HEK293 (cell line): ENCODE measurements around the gene KCTD19.

Source experiments
- CTCF ChIA-PET: fragments of 350-600 bp; formaldehyde crosslinking; extraction: SDS; loops from one replicate; lab custom pipeline; 2021; ENCODE audit warnings: antibody characterized with exemption; lab: Yijun Ruan, JAX
- POLR2A ChIA-PET: fragments of 300-600 bp; formaldehyde crosslinking; extraction: SDS; loops from one replicate; lab custom pipeline; 2020; ENCODE audit warnings: antibody characterized with exemption, inconsistent platforms; lab: Yijun Ruan, JAX
- H3K27ac ChIP-seq: fragments of 200-500 bp; sonication (Bioruptor generic); 2 replicates; pipeline ENCODE4 v1.5.1; 2014; ENCODE audit warnings: low read depth, low read length, control low read depth, inconsistent platforms; ENCODE audit errors: extremely low read depth
- H3K36me3 ChIP-seq, 2 experiments: fragments of 200-500 bp in 1 of 2; sonication (Bioruptor generic) in 1 of 2; 1 replicate in 1 of 2; 2 replicates in 1 of 2; pipeline ENCODE4 v1.5.1; 2014 to 2017; ENCODE audit warnings: inconsistent platforms in 2 of 2, low read length in 2 of 2; ENCODE audit not compliant: control insufficient read depth in 2 of 2, insufficient read depth in 1 of 2
- H3K4me1 ChIP-seq: fragments of 200-500 bp; sonication (Bioruptor generic); 2 replicates; pipeline ENCODE4 v1.5.1; 2014; ENCODE audit warnings: mild to moderate bottlenecking, low read length, inconsistent platforms; ENCODE audit not compliant: control insufficient read depth, insufficient read depth
- H3K4me3 ChIP-seq: 2 replicates; pipeline ENCODE4 v1.5.1; 2011; ENCODE audit warnings: low read depth, mild to moderate bottlenecking, control low read depth, low read length, moderate library complexity
- H3K9me3 ChIP-seq: fragments of 200-500 bp; sonication (Bioruptor generic); 2 replicates; pipeline ENCODE4 v1.5.1; 2014; ENCODE audit warnings: low read depth, low read length, inconsistent platforms; ENCODE audit not compliant: control insufficient read depth, insufficient read depth
- EGR2 ChIP-seq: fragments of 450-650 bp; formaldehyde crosslinking; IDR thresholded peaks from 2 replicates; pipeline ENCODE4 v1.5.1; 2016; ENCODE audit warnings: low read depth, missing biosample characterization, missing genetic modification characterization
- HOXD13 ChIP-seq: sonication (generic); formaldehyde crosslinking; IDR thresholded peaks from 2 replicates; pipeline ENCODE4 v1.8.0; 2022; ENCODE audit warnings: missing genetic modification reagents, borderline replicate concordance
- SALL2 ChIP-seq: fragments of 450-650 bp; formaldehyde crosslinking; IDR thresholded peaks from 2 replicates; pipeline ENCODE4 v1.5.0; 2017; ENCODE audit warnings: missing biosample characterization, mild to moderate bottlenecking, missing genetic modification characterization, borderline replicate concordance
- WT1 ChIP-seq: fragments of 450-650 bp; formaldehyde crosslinking; IDR thresholded peaks from 2 replicates; pipeline ENCODE4 v1.5.1; 2016; ENCODE audit warnings: missing biosample characterization, missing genetic modification characterization
- YY2 ChIP-seq: fragments of 450-650 bp; formaldehyde crosslinking; IDR thresholded peaks from 2 replicates; pipeline ENCODE4 v1.5.1; 2016; ENCODE audit warnings: missing biosample characterization, missing genetic modification characterization
- ZNF121 ChIP-seq: fragments of 450-650 bp; formaldehyde crosslinking; IDR thresholded peaks from 2 replicates; pipeline ENCODE4 v1.5.1; 2016; ENCODE audit warnings: missing biosample characterization, missing genetic modification characterization
- ZNF274 ChIP-seq, 2 experiments: fragments of 200-500 bp in 1 of 2; fragments of 450-650 bp in 1 of 2; sonication (Bioruptor generic) in 1 of 2; formaldehyde crosslinking in 1 of 2; IDR thresholded peaks; 2 replicates each; pipeline versions ENCODE4 v1.5.1 to v1.6.1; 2014 to 2016; ENCODE audit warnings: borderline replicate concordance in 1 of 2, inconsistent platforms in 1 of 2, low read length in 1 of 2, missing biosample characterization in 1 of 2, missing genetic modification characterization in 1 of 2
- ZNF510 ChIP-seq: fragments of 450-650 bp; formaldehyde crosslinking; IDR thresholded peaks from 2 replicates; pipeline ENCODE4 v1.5.1; 2018; ENCODE audit warnings: mild to moderate bottlenecking, missing genetic modification characterization, missing biosample characterization; ENCODE audit not compliant: insufficient replicate concordance
- ZNF596 ChIP-seq: fragments of 450-650 bp; IDR thresholded peaks from 2 replicates; pipeline ENCODE4 v1.5.0; 2018; ENCODE audit warnings: missing biosample characterization, mild to moderate bottlenecking, missing genetic modification characterization, moderate library complexity
- ZNF654 ChIP-seq: fragments of 450-650 bp; formaldehyde crosslinking; IDR thresholded peaks from 2 replicates; pipeline ENCODE4 v1.5.1; 2016; ENCODE audit warnings: low read depth, missing biosample characterization, missing genetic modification characterization
- ZNF830 ChIP-seq: fragments of 450-650 bp; IDR thresholded peaks from 2 replicates; pipeline ENCODE4 v1.5.0; 2018; ENCODE audit warnings: missing biosample characterization, missing genetic modification characterization, low read depth, mild to moderate bottlenecking, moderate library complexity
- ZXDB ChIP-seq: fragments of 450-650 bp; formaldehyde crosslinking; IDR thresholded peaks from 2 replicates; pipeline ENCODE4 v1.5.1; 2016; ENCODE audit warnings: missing biosample characterization, missing genetic modification characterization
- TF ChIP-seq, protein P1 (sequence below): fragments of 450-650 bp; formaldehyde crosslinking; IDR thresholded peaks from 2 replicates; pipeline ENCODE4 v1.5.1; 2016; ENCODE audit warnings: missing biosample characterization, missing genetic modification characterization
- TF ChIP-seq, protein P2 (sequence below): fragments of 450-650 bp; formaldehyde crosslinking; IDR thresholded peaks from 2 replicates; pipeline ENCODE4 v1.5.1; 2017; ENCODE audit warnings: missing biosample characterization, missing genetic modification characterization
- TF ChIP-seq, protein P3 (sequence below): fragments of 450-650 bp; formaldehyde crosslinking; IDR thresholded peaks from 2 replicates; pipeline ENCODE4 v1.5.1; 2016; ENCODE audit warnings: missing biosample characterization, missing genetic modification characterization

KCTD19 gene

DNA sequence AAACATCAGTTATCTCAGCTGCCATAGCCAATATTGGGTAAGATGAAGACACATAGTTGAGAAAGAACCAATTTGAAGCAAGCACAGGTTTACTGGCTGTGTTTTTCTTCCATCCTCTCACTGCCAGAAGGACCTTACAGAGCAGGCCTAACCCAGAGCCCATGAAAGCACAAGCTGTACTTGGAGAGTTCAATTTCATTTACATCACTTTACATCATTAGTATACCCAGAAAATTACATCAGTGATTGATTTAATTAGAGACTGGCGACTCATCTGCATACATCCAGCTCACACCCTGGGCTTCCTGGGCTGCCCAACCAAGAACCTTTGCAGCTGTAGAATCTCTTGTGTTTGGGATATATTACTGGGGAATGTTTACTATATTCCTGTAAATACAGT lies 23.8 kb upstream of the KCTD19 start:
- Histone ChIP-seq H3K4me3 (no peak overlapping the region), H3K27ac (no peak overlapping the region), H3K4me1 (no peaks in the 10 kb centered on the region), H3K36me3 (no peaks in the 10 kb centered on the region), H3K9me3 (no peaks in the 10 kb centered on the region)
- ChIA-PET POLR2A (no interaction called here), CTCF (interaction anchor here (1.4 to 1.6 kb wide), 2 partner anchors 11 to 66 kb away, joined by 4 to 5 read pairs; partner anchors contain the start of gene ZDHHC1)
- TF ChIP-seq ZNF510 (tag by site-specific recombination) (no peak), SALL2 (tag by site-specific recombination) (no peak), ZNF596 (tag by site-specific recombination) (no peak), WT1 (tag by site-specific recombination) (no peak), ZNF274 (IDR thresholded peaks at IDR 0.05; ENCODE audit: low read length) (no peak), ZNF274 (tag by site-specific recombination; IDR thresholded peaks at IDR 0.05; ENCODE audit: borderline replicate concordance) (no peak), YY2 (tag by site-specific recombination) (no peak), EGR2 (tag by site-specific recombination) (no peak)
- TF ChIP-seq, protein P1, sequence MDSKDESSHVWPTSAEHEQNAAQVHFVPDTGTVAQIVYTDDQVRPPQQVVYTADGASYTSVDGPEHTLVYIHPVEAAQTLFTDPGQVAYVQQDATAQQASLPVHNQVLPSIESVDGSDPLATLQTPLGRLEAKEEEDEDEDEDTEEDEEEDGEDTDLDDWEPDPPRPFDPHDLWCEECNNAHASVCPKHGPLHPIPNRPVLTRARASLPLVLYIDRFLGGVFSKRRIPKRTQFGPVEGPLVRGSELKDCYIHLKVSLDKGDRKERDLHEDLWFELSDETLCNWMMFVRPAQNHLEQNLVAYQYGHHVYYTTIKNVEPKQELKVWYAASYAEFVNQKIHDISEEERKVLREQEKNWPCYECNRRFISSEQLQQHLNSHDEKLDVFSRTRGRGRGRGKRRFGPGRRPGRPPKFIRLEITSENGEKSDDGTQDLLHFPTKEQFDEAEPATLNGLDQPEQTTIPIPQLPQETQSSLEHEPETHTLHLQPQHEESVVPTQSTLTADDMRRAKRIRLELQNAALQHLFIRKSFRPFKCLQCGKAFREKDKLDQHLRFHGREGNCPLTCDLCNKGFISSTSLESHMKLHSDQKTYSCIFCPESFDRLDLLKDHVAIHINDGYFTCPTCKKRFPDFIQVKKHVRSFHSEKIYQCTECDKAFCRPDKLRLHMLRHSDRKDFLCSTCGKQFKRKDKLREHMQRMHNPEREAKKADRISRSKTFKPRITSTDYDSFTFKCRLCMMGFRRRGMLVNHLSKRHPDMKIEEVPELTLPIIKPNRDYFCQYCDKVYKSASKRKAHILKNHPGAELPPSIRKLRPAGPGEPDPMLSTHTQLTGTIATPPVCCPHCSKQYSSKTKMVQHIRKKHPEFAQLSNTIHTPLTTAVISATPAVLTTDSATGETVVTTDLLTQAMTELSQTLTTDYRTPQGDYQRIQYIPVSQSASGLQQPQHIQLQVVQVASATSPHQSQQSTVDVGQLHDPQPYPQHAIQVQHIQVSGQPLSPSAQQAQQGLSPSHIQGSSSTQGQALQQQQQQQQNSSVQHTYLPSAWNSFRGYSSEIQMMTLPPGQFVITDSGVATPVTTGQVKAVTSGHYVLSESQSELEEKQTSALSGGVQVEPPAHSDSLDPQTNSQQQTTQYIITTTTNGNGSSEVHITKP (tag by site-specific recombination) = no peak
- TF ChIP-seq, protein P2, sequence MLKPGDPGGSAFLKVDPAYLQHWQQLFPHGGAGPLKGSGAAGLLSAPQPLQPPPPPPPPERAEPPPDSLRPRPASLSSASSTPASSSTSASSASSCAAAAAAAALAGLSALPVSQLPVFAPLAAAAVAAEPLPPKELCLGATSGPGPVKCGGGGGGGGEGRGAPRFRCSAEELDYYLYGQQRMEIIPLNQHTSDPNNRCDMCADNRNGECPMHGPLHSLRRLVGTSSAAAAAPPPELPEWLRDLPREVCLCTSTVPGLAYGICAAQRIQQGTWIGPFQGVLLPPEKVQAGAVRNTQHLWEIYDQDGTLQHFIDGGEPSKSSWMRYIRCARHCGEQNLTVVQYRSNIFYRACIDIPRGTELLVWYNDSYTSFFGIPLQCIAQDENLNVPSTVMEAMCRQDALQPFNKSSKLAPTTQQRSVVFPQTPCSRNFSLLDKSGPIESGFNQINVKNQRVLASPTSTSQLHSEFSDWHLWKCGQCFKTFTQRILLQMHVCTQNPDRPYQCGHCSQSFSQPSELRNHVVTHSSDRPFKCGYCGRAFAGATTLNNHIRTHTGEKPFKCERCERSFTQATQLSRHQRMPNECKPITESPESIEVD (tag by site-specific recombination) = no peak

DNA sequence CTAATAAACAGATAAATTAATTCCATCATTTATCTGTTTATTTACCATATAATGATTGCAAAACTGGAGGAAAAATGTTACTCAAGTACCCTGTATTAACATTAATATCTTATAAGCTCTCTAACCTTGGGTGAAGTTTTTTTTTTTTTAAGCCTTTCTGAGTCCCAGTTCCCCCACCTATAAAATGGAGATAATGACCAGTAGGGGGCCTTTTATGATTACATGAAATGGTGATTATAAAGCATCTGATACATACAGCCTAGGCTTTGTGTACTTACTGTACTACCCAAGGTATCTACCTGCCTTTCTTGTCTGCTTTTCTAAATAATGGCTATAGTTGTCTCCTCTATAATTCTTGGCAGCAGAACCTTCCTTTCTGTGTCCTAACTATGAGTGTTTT lies 22.6 kb upstream of the KCTD19 start:
- POLR2A ChIA-PET = no interaction called here
- no peak overlapping the region for H3K4me3 ChIP-seq
- H3K36me3 ChIP-seq = no peaks in the 10 kb centered on the region
- H3K4me1 ChIP-seq = no peaks in the 10 kb centered on the region
- no peak overlapping the region for H3K27ac ChIP-seq
- CTCF ChIA-PET = interaction anchor here (0.6 to 2.1 kb wide), 6 partner anchors 22 to 794 kb away, joined by 3 to 8 read pairs (median 4); partner anchors contain the start of gene ZDHHC1
- TF ChIP-seq, protein P3, sequence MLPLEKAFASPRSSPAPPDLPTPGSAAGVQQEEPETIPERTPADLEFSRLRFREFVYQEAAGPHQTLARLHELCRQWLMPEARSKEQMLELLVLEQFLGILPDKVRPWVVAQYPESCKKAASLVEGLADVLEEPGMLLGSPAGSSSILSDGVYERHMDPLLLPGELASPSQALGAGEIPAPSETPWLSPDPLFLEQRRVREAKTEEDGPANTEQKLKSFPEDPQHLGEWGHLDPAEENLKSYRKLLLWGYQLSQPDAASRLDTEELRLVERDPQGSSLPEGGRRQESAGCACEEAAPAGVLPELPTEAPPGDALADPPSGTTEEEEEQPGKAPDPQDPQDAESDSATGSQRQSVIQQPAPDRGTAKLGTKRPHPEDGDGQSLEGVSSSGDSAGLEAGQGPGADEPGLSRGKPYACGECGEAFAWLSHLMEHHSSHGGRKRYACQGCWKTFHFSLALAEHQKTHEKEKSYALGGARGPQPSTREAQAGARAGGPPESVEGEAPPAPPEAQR (tag by site-specific recombination) = no peak
- TF ChIP-seq ZNF654 (peak; percentile 18; the same call in 1 of the 2 replicates), ZNF830 (tag by site-specific recombination) (no peak)
- no peaks in the 10 kb centered on the region for H3K9me3 ChIP-seq

DNA sequence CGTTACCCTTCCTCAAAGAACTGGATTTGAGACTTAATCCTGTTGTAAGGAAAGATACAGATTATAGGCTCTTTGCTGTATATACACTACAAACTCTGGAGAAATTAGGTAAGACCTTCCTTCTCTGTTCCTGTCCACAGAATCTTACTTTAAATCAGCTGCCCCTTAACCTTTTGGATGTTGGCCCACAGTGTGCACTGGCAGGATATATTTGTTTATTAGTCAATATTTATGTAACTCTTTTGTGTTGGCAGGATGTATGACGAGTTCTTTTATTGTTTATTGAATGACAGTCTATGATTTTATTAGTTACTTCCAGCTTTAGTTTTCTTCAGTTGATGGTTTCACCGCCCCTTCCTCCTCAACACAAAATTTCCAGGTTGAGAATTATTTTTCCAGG lies 19.8 kb upstream of the KCTD19 start:
- H3K27ac ChIP-seq = no peak overlapping the region
- POLR2A ChIA-PET = no interaction called here
- TF ChIP-seq ZXDB (tag by site-specific recombination) (no peak), HOXD13 (CRISPR knock-in tag) (no peak), ZNF121 (tag by site-specific recombination) (no peak)

More for the DNA sequence above, 19.8 kb upstream of the KCTD19 start:
- Histone ChIP-seq H3K4me3 (no peak overlapping the region), H3K36me3 (no peaks in the 10 kb centered on the region), H3K9me3 (no peaks in the 10 kb centered on the region), H3K4me1 (no peaks in the 10 kb centered on the region)
- CTCF ChIA-PET = interaction anchor here (1.5 kb wide), 1 partner anchor 119 kb away, joined by 8 read pairs; no protein-coding TSS in a partner anchor
